Panc1 (cell line): ENCODE results near the gene PRM3.

ENCODE experiments used
- POLR2AphosphoS5 ChIP-seq: IDR thresholded peaks from 2 replicates; pipeline ENCODE4 v1.6.1; 2012; ENCODE audit warnings: mild to moderate bottlenecking, low read depth, low read length, moderate library complexity
- TF ChIP-seq, protein P1 (sequence below): fragments of 450-650 bp; IDR thresholded peaks from 2 replicates; pipeline ENCODE4 v1.5.1; 2017; ENCODE audit warnings: mild to moderate bottlenecking

DNA sequence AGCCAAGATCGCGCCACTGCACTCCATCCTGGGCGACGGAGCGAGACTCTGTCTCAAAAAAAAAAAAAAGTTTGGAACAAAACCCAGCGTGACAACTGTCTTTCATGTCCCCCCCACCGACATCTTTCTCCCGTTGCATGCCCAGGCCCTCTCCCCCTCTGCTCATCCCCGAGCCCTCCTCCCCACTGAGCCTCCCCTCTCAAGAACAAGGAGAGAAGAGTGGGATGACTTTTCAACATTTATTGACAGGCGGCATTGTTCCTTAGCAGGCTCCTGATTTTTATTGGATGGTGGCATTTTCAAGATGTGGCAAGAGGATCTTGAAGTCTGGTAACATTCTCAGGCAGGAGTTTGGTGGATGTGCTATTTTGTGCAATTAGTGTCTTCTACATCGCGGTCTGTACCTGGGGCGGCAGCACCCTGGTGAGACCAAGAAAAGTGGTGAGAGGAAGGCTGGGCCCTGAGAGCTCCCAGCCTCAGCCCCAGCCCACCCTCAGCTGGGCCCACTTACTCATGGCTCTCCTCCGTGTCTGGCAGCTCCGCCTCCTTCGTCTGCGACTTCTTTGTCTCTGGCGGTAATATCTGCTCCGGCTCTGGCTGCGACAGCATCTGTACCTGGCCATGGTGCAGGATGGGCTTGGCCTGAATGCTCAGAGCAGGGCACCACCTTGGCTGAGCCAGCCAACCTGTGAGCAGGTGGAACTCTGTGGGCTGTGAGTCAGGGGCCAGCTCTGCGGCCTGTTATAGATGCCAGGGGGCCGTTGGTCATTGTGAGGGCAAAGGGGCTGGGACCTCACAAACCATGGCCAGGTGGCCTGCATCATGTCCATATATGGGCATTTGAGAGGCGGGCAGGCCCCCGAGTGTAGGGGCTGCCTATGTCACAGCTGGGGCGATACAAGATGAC, 7.4 kb upstream of the PRM3 start, which contains the start of gene PRM1:
- TF ChIP-seq, protein P1, sequence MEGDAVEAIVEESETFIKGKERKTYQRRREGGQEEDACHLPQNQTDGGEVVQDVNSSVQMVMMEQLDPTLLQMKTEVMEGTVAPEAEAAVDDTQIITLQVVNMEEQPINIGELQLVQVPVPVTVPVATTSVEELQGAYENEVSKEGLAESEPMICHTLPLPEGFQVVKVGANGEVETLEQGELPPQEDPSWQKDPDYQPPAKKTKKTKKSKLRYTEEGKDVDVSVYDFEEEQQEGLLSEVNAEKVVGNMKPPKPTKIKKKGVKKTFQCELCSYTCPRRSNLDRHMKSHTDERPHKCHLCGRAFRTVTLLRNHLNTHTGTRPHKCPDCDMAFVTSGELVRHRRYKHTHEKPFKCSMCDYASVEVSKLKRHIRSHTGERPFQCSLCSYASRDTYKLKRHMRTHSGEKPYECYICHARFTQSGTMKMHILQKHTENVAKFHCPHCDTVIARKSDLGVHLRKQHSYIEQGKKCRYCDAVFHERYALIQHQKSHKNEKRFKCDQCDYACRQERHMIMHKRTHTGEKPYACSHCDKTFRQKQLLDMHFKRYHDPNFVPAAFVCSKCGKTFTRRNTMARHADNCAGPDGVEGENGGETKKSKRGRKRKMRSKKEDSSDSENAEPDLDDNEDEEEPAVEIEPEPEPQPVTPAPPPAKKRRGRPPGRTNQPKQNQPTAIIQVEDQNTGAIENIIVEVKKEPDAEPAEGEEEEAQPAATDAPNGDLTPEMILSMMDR, result no peak
- TF ChIP-seq POLR2AphosphoS5, result no peak
